Transverse colon (tissue), 4 donors: ENCODE measurements around the gene ENOX1. TPM values are rescaled to one million over a fixed set of nuclear protein-coding genes. Genes with fewer than 3 reads are reported as not detected.
A peak's percentile ranks its signal among the peaks of the same experiment; 100 is the strongest.

Source experiments
- DNase-seq: peaks from one replicate; pipeline ENCODE4 v3.0.0-alpha.2; 2019
- H3K27ac ChIP-seq, 4 donors: fragments of 200-600 bp; sonication (generic); 2 replicates each; pipeline ENCODE4 v1.5.1; 2016 to 2018; ENCODE audit warnings: inconsistent platforms in 4 of 4
- H3K27me3 ChIP-seq: fragments of 200-600 bp; sonication (generic); 2 replicates; pipeline ENCODE4 v1.5.1; 2017; ENCODE audit warnings: inconsistent platforms
- H3K36me3 ChIP-seq, 4 donors: fragments of 200-600 bp; sonication (generic); 2 replicates each; pipeline ENCODE4 v1.5.1; 2017 to 2019; ENCODE audit warnings: inconsistent platforms in 4 of 4
- H3K4me1 ChIP-seq, 4 donors: fragments of 200-600 bp; sonication (generic); 2 replicates each; pipeline ENCODE4 v1.5.1; 2017 to 2020; ENCODE audit warnings: inconsistent platforms in 4 of 4
- H3K4me3 ChIP-seq, 4 donors: fragments of 200-600 bp; sonication (generic); 1 replicate in 1 of 4; 2 replicates in 3 of 4; pipeline versions ENCODE4 v1.5.1 to v1.6.1; 2017 to 2019; ENCODE audit warnings: inconsistent platforms in 4 of 4
- H3K9me3 ChIP-seq, 2 donors: fragments of 200-600 bp; sonication (generic); 2 replicates each; pipeline ENCODE4 v1.5.1; 2017 to 2019; ENCODE audit warnings: inconsistent platforms in 2 of 2
- CTCF ChIP-seq, 5 experiments: fragments of 200-600 bp in 3 of 5; fragments of 450-650 bp in 2 of 5; sonication (generic) in 3 of 5; IDR thresholded peaks; 1 replicate in 2 of 5; 2 replicates in 3 of 5; pipeline ENCODE4 v1.5.1; 2016 to 2017; ENCODE audit warnings: antibody characterized with exemption in 5 of 5, inconsistent platforms in 3 of 5, mild to moderate bottlenecking in 2 of 5, moderate library complexity in 1 of 5
- EP300 ChIP-seq: sonication (generic); formaldehyde crosslinking; IDR thresholded peaks from one replicate; pipeline ENCODE4 v1.6.1; 2017; ENCODE audit warnings: antibody characterized with exemption, low read depth
- POLR2A ChIP-seq: fragments of 450-650 bp; IDR thresholded peaks from one replicate; pipeline ENCODE4 v1.6.1; 2016; ENCODE audit warnings: antibody characterized with exemption, mild to moderate bottlenecking, moderate library complexity
- POLR2AphosphoS5 ChIP-seq, 3 donors: sonication (generic); formaldehyde crosslinking; IDR thresholded peaks; one replicate each; pipeline ENCODE4 v1.6.1; 2016; ENCODE audit warnings: antibody characterized with exemption in 3 of 3
- WGBS, 2 donors: methylation state at CpG; one replicate each; pipeline ENCODE4 v1.1.5; 2018; ENCODE audit warnings: low coverage in 1 of 2; 5-methylcytosine and 5-hydroxymethylcytosine counted together
- in situ Hi-C, 4 donors: fragments of 200-750 bp; cut with MboI; loops; one replicate each; pipeline versions ENCODE4 v1.15.0 to v1.15.1; 2017; ENCODE audit warnings: low sequenced_read_pairs in 3 of 4, low pct_ligation_motif_present in 1 of 4, low pct_unique_long_range_greater_than_20kb in 1 of 4
- intact Hi-C: fragments of 100-400 bp; cut with DNase I; formaldehyde crosslinking; loops from one replicate; pipeline ENCODE4 v1.15.1; 2023; ENCODE audit warnings: low total_unique reads
- total RNA-seq, 4 donors: library from RNA; depleted of rRNA; stranded (reverse); fragments of >200 nt; gene quantifications; one replicate each; pipeline ENCODE4 v1.1.0, GENCODE V29; 2016

Gene ENOX1
- total RNA-seq, 4 donors from 2014 or later: 1.5 to 6.4 (median 2.2) TPM

DNA sequence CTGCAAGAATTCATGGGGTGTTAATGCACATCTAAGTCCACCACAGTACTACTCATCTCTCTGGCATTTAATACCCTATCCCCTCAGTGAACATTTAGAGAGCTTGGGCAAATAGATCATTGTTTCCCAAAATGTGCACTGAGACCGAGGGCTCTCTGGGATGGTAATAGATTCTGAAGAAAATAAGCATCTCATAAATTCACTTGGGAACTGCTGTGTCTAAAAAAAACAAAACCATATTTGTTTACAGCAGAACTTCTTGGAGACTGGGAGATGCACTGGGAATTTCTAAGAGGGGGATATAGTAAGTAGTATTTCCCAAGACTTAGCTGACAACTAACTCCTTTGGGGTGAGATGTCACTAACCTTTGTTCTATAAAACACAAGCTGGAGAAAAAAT, 58.4 kb downstream of the ENOX1 start:
- DNase-seq: no peak
- 40 to 80% methylated on average over 1 of the region's 1 CpG for WGBS, 2 donors
- Histone ChIP-seq H3K36me3 (no peaks in the 10 kb centered on the region), H3K4me1 (peaks cover 0 to 11% (median 0%) of the 10 kb centered on the region in 4 donors), H3K4me3 (no peak overlapping the region), H3K9me3 (no peaks in the 10 kb centered on the region), H3K27me3 (no peaks in the 10 kb centered on the region), H3K27ac (no peak overlapping the region)
- in situ Hi-C loops: no loop called here
- TF ChIP-seq CTCF (IDR thresholded peaks at IDR 0.05) (no peak), POLR2A (no peak), EP300 (no peak), POLR2AphosphoS5 (IDR thresholded peaks at IDR 0.05) (no peak)
- intact Hi-C loops: no loop called here

DNA sequence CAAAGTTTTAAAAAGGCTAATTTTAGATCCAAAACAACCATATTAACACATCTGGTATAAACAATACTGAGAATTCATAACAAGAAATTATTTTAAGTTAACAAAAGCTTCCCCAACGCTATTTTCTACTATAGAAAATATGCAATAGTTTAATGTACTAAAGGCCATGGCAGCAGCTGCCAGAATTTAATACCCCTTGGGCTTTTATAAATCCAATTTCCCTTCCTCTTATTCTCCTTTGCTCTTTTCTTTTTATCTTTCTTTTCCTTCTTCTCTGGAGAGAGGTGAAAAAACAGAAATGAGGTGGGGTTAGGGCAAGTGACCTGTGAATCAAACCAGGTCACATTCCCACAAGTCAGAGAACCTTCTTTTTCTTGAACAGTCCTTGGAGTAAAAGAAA, 58.9 kb downstream of the ENOX1 start:
- intact Hi-C loops (no loop called here), in situ Hi-C loops (no loop called here)
- Histone ChIP-seq H3K4me3 (no peak overlapping the region), H3K9me3 (no peaks in the 10 kb centered on the region), H3K4me1 (peaks cover 0 to 11% (median 0%) of the 10 kb centered on the region in 4 donors), H3K27ac (peak overlapping the region in 1 of 4 donors; percentile 35), H3K36me3 (no peaks in the 10 kb centered on the region), H3K27me3 (no peaks in the 10 kb centered on the region)
- no peak for DNase-seq
- TF ChIP-seq POLR2A: no peak
- no peak for TF ChIP-seq POLR2AphosphoS5 (IDR thresholded peaks at IDR 0.05)
- TF ChIP-seq EP300: no peak
- no peak for TF ChIP-seq CTCF (IDR thresholded peaks at IDR 0.05)
- WGBS, 2 donors: 47 to 52% methylated on average over 1 of the region's 1 CpG

DNA sequence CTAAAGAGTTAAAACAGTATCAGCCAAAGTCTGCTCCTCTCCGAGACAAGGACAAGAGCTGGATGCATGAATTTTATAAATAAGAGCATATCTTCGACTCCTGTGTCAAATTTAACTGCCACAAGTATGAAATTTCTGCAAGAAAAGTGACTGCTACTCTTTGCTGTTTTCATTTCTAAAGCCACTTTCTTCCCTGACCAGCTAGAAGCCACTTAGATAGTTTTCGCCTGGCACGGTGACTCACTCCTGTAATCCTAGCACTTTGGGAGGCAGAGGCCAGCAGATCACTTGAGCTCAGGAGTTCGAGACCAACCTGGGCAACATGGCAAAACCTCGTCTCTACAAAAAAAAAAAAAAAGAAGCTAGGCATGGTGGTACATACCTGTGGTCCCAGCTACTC, 61.3 kb downstream of the ENOX1 start:
- intact Hi-C loops: no loop called here
- peaks cover 0 to 11% (median 0%) of the 10 kb centered on the region in 4 donors for H3K4me1 ChIP-seq

DNA sequence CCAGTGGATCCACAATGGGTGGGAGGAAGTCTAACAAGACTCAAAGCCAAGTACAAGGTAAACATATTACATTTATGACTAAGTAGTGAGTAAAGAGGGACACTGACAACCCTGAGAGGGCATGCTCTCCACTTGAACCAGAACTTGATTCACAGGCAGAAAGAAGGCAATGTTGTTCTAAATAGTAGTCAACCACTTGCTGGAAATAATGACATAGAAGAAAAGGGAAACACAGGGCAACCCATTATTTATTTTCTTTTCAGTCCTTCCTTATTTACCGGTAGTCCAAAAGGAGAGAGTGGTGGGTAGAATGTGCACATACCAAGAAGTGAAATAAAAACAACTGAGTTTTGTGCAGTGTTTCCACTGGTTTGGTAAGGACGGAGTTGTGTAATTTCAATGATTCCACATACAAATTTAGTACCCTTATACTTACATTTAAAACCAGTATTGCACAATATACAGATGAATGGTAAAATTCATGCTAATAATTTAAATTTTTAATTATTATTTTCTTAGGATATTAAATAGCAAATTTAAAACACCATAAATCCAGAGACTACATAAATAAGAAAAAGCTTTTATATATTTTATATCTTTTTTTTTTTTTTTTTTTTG, 65.9 kb downstream of the ENOX1 start:
- 41 to 47% methylated on average over 2 of the region's 2 CpGs for WGBS, 2 donors

More for the DNA sequence above, 61.3 kb downstream of the ENOX1 start:
- H3K36me3 ChIP-seq: no peaks in the 10 kb centered on the region
- no peak for TF ChIP-seq EP300
- TF ChIP-seq POLR2AphosphoS5 (IDR thresholded peaks at IDR 0.05): no peak
- TF ChIP-seq CTCF (IDR thresholded peaks at IDR 0.05): no peak
- no peak for TF ChIP-seq POLR2A
- no peak overlapping the region for H3K27ac ChIP-seq
- H3K9me3 ChIP-seq: no peaks in the 10 kb centered on the region
- no peak for DNase-seq
- WGBS, 2 donors: 57 to 80% methylated on average over 2 to 6 of the region's 6 CpGs
- H3K27me3 ChIP-seq: no peaks in the 10 kb centered on the region
- in situ Hi-C loops: no loop called here
- H3K4me3 ChIP-seq: no peak overlapping the region

More for the DNA sequence above, 65.9 kb downstream of the ENOX1 start:
- in situ Hi-C loops (no loop called here), intact Hi-C loops (no loop called here)
- Histone ChIP-seq H3K27ac (no peak overlapping the region), H3K27me3 (no peaks in the 10 kb centered on the region), H3K9me3 (no peaks in the 10 kb centered on the region), H3K4me1 (no peaks in the 10 kb centered on the region), H3K4me3 (no peak overlapping the region), H3K36me3 (no peaks in the 10 kb centered on the region)
- TF ChIP-seq EP300 (no peak), CTCF (IDR thresholded peaks at IDR 0.05) (no peak), POLR2AphosphoS5 (IDR thresholded peaks at IDR 0.05) (no peak), POLR2A (no peak)
- no peak for DNase-seq
